CD4-positive, alpha-beta T cell treated with Interleukin-21 for 1 hour (primary cell): Measurements from ENCODE around the gene ENTREP1.
"Not testable (repeated sequence)": the region's sequence is repeated elsewhere in the genome, so short reads cannot be mapped to it uniquely, and the experiment has no call there.

Experiments
- DNase-seq: peaks from one replicate; pipeline ENCODE4 v3.0.0-alpha.2; 2020

The ENTREP1 gene

GRCh38 chr9:69376651-69377050 lies 51.6 kb downstream of the ENTREP1 start:
- DNase-seq: no peak

GRCh38 chr9:69377291-69377690 lies 52.3 kb downstream of the ENTREP1 start:
- DNase-seq: no peak

GRCh38 chr9:69377981-69378380 lies 53.0 kb downstream of the ENTREP1 start:
- DNase-seq: no peak

GRCh38 chr9:69379270-69379982 lies 54.4 kb downstream of the ENTREP1 start:
- no peak for DNase-seq

GRCh38 chr9:69380301-69380700 lies 55.3 kb downstream of the ENTREP1 start:
- DNase-seq: no peak

- no peak for DNase-seq
These were observed 55.8 kb downstream of the ENTREP1 start for GRCh38 chr9:69380811-69381210.

GRCh38 chr9:69382135-69382534 lies 57.1 kb downstream of the ENTREP1 start:
- DNase-seq: no peak

GRCh38 chr9:69385581-69386033 lies 60.6 kb downstream of the ENTREP1 start:
- DNase-seq: no peak

GRCh38 chr9:69386651-69387050 lies 61.6 kb downstream of the ENTREP1 start:
- no peak for DNase-seq

GRCh38 chr9:69388596-69388995 lies 63.6 kb downstream of the ENTREP1 start:
- DNase-seq: no peak

- DNase-seq: no peak
These were observed 64.5 kb downstream of the ENTREP1 start for GRCh38 chr9:69389437-69389995.

- no peak for DNase-seq
These were observed 66.5 kb downstream of the ENTREP1 start for GRCh38 chr9:69391487-69391886.

- no peak for DNase-seq
These were observed 66.9 kb downstream of the ENTREP1 start for GRCh38 chr9:69391946-69392345.

- no peak for DNase-seq
These were observed 67.8 kb downstream of the ENTREP1 start for GRCh38 chr9:69392826-69393225.

- DNase-seq: no peak
These were observed 68.4 kb downstream of the ENTREP1 start for GRCh38 chr9:69393425-69393824.

- no peak for DNase-seq
These were observed 70.7 kb downstream of the ENTREP1 start for GRCh38 chr9:69395718-69396117.

- DNase-seq: no peak
These were observed 71.7 kb downstream of the ENTREP1 start for GRCh38 chr9:69396759-69397158.

GRCh38 chr9:69397384-69398214 lies 72.6 kb downstream of the ENTREP1 start:
- DNase-seq: no peak

GRCh38 chr9:69400470-69400869 lies 75.5 kb downstream of the ENTREP1 start:
- DNase-seq: no peak

GRCh38 chr9:69409936-69410335 lies 84.9 kb downstream of the ENTREP1 start:
- not testable (repeated sequence) for DNase-seq

- DNase-seq: no peak
These were observed 86.2 kb downstream of the ENTREP1 start for GRCh38 chr9:69411246-69411645.

GRCh38 chr9:69411931-69412740 lies 87.1 kb downstream of the ENTREP1 start:
- no peak for DNase-seq

- DNase-seq: no peak
These were observed 87.7 kb downstream of the ENTREP1 start for GRCh38 chr9:69412741-69413150.
